Activated CD4-positive, alpha-beta T cell treated with anti-CD3 and anti-CD28 coated beads, Interleukin-2, amount 10 ng/mL, durations not matched to agents 24 days and 14 days (primary cell): ENCODE data around the gene NLRP10. TPM values are rescaled to one million over a fixed set of nuclear protein-coding genes. Genes with fewer than 3 reads are reported as not detected.
A peak's percentile ranks its signal among the peaks of the same experiment; 100 is the strongest.

ENCODE experiments used
- DNase-seq: peaks from one replicate; pipeline ENCODE4 v3.0.0; 2022
- H3K27ac Mint-ChIP-seq: one replicate; pipeline ENCODE4 v1.8.0; 2022; ENCODE audit warnings: mild to moderate bottlenecking, mixed read lengths
- H3K27me3 Mint-ChIP-seq: one replicate; pipeline ENCODE4 v1.8.0; 2022; ENCODE audit warnings: mixed read lengths
- H3K36me3 Mint-ChIP-seq: one replicate; pipeline ENCODE4 v1.8.0; 2022; ENCODE audit warnings: low read depth, mild to moderate bottlenecking, mixed read lengths
- H3K4me1 Mint-ChIP-seq: one replicate; pipeline ENCODE4 v1.8.0; 2021; ENCODE audit warnings: mixed read lengths
- H3K4me3 Mint-ChIP-seq: one replicate; pipeline ENCODE4 v1.8.0; 2022; ENCODE audit warnings: mild to moderate bottlenecking, moderate library complexity, mixed read lengths
- H3K9me3 Mint-ChIP-seq: one replicate; pipeline ENCODE4 v1.8.0; 2021; ENCODE audit warnings: mixed read lengths
- intact Hi-C: fragments of 100-400 bp; cut with micrococcal nuclease; formaldehyde crosslinking; loops from one replicate; pipeline ENCODE4 v1.15.1; 2023
- total RNA-seq: library from RNA; stranded (reverse); gene quantifications from 2 replicates; pipeline ENCODE4 v1.2.3, GENCODE V29; 2022

Gene NLRP10
- total RNA-seq, 1 donor from 2014 or later, result not detected

DNA sequence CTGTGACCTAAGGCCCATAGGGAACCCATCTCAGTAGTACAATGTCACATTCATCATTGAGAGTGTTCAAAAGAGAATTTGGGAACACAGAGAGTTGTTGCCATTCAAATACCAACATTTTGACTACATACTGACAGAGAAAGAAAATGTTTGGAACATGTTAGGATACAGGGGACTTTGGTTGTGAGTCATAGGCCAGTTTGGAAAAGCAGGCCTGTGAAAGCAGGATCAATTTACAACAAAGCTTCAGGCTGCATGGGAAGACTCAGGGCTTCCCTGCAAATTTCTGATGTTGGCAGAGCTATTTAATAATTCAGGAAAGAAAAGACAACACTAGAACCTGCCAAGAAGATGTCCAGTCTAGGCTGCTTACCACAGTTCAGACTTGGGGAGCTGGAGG is 374 bp downstream of the NLRP10 start:
- Mint-ChIP-seq H3K36me3 (no peaks in the 10 kb centered on the region), H3K27me3 (peaks cover 10% of the 10 kb centered on the region), H3K4me3 (no peak overlapping the region), H3K4me1 (no peaks in the 10 kb centered on the region), H3K27ac (no peak overlapping the region), H3K9me3 (no peaks in the 10 kb centered on the region)
- no peak for DNase-seq
- intact Hi-C loops, result no loop called here

DNA sequence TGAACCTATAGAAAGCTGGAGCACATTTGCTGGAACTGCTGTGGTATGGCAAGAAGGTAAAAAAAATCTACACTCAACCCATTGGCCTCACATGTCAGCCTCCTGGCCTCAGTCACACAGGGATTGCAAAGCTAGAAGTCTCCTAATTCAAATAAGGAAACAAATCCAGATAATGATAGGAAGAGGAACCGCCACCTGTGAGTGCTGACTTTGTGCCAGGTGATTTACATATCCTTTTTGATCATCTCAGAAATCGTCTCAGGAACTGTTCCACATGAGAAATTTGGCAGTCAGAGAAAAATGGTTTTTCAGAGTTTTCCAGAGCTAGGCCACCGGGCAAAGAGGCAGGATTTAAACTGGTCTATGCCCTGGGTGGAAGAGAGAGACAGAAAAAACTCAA is 986 bp downstream of the NLRP10 start:
- H3K27me3 Mint-ChIP-seq, result peaks cover 10% of the 10 kb centered on the region
- intact Hi-C loops, result no loop called here
- no peak overlapping the region for H3K27ac Mint-ChIP-seq
- H3K4me3 Mint-ChIP-seq, result no peak overlapping the region
- no peaks in the 10 kb centered on the region for H3K4me1 Mint-ChIP-seq
- DNase-seq, result no peak
- H3K9me3 Mint-ChIP-seq, result no peaks in the 10 kb centered on the region
- H3K36me3 Mint-ChIP-seq, result no peaks in the 10 kb centered on the region

DNA sequence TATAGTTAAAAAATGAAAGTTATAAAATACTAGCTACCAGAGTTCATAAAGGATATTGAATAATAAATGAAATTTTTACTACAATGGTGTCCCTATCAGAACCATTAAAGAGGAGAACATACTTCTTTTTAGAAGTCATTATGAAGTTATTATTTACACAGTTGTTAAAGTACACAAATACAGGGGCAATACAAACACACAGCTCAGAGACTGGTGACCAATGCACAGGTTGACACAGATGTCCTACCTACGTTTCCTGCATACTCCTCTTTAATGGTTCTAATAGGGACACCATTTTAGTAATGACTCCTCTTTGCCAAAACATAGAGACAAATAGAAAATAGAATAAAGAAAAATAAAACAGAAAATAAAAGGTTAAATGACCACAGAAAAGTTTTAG is 10.1 kb downstream of the NLRP10 start:
- Mint-ChIP-seq H3K27me3 (peaks cover 2% of the 10 kb centered on the region), H3K9me3 (no peaks in the 10 kb centered on the region), H3K36me3 (no peaks in the 10 kb centered on the region), H3K27ac (no peak overlapping the region), H3K4me3 (no peak overlapping the region), H3K4me1 (no peaks in the 10 kb centered on the region)
- intact Hi-C loops, result no loop called here
- DNase-seq, result no peak

DNA sequence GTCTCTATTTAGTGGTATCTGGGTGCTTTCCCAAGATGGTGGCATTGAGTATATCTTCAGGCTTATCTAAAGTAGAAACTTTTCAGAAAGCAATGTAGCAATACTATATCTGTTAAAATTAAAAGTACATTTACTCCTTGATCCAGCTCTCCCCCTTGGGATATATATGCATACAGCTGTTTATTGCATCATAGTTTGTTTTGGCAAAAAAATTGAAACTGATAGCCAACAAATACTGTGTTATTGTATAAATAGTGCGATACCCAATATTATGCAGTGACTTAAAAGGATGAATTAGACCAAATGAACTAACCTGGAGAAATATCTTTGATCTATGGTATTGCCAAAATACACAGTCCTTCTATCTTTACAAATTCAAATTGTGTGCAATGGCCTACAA is 15.3 kb downstream of the NLRP10 start:
- H3K4me1 Mint-ChIP-seq, result no peaks in the 10 kb centered on the region
- no peak for DNase-seq
- H3K4me3 Mint-ChIP-seq, result no peak overlapping the region
- H3K27ac Mint-ChIP-seq, result no peak overlapping the region
- H3K9me3 Mint-ChIP-seq, result no peaks in the 10 kb centered on the region
- intact Hi-C loops, result no loop called here
- H3K36me3 Mint-ChIP-seq, result no peaks in the 10 kb centered on the region
- H3K27me3 Mint-ChIP-seq, result peaks cover 5% of the 10 kb centered on the region

DNA sequence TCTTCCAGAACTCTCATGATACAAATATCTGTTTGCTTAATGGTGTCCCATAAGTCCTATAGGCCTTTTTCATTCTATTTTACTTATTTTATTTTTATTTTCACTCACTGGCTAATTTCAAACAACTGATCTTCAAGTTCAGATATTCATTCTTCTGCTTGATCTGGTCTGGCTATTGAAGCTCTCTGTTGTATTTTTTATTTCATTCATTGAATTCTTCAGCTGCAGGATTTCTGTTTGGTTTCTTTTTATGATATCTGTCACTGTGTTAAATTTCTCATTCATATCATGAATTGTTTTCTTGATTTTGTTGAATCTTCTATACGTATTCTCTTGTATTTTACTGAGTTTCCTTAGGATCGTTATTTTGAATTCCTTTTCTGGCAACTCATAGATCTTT is 21.1 kb downstream of the NLRP10 start:
- Mint-ChIP-seq H3K27ac (no peak overlapping the region), H3K36me3 (no peaks in the 10 kb centered on the region), H3K4me3 (no peak overlapping the region), H3K27me3 (peaks cover 8% of the 10 kb centered on the region), H3K9me3 (peaks cover 10% of the 10 kb centered on the region), H3K4me1 (no peaks in the 10 kb centered on the region)
- DNase-seq, result no peak
- intact Hi-C loops, result no loop called here

DNA sequence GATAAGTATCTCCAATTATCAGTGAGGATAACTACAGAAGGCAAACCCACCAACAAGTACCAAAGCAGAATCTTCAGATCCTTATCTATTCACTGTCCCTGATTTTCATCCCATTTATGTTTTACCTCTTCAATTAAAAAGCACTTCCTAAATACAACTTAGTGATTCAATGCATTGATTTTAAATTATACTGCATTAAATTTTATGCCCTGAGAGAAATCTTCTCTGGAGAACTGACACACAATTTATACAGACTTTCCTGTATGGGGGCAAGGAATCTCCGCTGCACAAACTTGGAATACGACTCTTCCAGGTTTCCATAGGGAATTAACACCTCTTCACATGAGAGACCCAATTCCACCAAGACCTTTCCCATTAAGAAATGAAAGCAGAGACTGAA is 23.6 kb downstream of the NLRP10 start, which contains the start of gene OR10A3:
OR10A3 (minus strand) TSS at position 101 of the 400 bp plus-strand sequence. CDS start 2,188 bp downstream, outside the sequence.
- peaks cover 10% of the 10 kb centered on the region for H3K9me3 Mint-ChIP-seq
- H3K27ac Mint-ChIP-seq, result no peak within 1 kb of the TSS
- no peak for DNase-seq
- H3K36me3 Mint-ChIP-seq, result no peaks in the 10 kb centered on the region
- H3K4me1 Mint-ChIP-seq, result no peaks in the 10 kb centered on the region
- H3K27me3 Mint-ChIP-seq, result peaks cover 2% of the 10 kb centered on the region
- H3K4me3 Mint-ChIP-seq, result no peak within 1 kb of the TSS
- intact Hi-C loops, result no loop called here

DNA sequence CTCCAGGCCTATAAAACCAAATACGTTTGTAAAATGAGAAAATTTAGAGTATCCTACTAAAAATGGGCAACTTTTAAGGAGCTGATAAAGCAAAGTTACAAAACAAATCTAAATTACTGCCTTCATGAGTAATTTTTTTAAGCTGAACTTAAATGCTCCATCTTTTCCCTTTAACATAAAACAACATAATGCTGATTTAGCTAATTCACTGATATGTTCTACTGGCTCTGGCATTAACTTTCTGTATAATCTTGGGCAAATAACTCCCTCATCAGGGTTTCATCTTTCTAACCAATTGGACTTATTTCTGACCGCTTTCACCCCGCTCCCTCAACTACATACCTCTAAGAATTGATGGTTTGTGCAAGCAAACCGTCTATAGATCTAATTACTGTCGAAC is 24.1 kb downstream of the NLRP10 start:
- DNase-seq, result no peak
- Mint-ChIP-seq H3K27me3 (peaks cover 2% of the 10 kb centered on the region), H3K4me3 (no peak overlapping the region), H3K36me3 (no peaks in the 10 kb centered on the region), H3K4me1 (no peaks in the 10 kb centered on the region), H3K27ac (no peak overlapping the region), H3K9me3 (peaks cover 10% of the 10 kb centered on the region)
- intact Hi-C loops, result no loop called here

DNA sequence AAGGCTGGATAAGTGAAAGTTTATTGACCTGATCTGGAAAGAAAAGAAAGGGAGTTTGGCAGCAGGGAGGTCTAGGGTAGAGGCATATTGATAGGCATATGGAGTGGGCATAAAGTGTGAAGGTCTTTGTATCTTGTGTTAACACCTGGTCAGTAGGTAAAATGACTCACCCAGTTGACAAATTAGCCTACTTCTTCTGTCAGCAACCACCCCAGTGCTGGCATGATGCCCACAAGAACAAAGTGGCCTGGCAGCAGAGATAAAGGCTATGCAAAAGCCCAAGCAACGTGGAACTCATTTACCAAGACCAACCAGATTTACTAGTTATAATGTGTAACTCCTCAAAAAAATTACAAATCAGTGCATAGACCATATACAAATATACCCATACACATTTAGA is 28.6 kb downstream of the NLRP10 start:
- intact Hi-C loops, result no loop called here
- Mint-ChIP-seq H3K4me1 (no peaks in the 10 kb centered on the region), H3K27ac (no peak overlapping the region), H3K4me3 (no peak overlapping the region), H3K36me3 (no peaks in the 10 kb centered on the region), H3K27me3 (peaks cover 2% of the 10 kb centered on the region), H3K9me3 (no peaks in the 10 kb centered on the region)
- DNase-seq, result no peak

DNA sequence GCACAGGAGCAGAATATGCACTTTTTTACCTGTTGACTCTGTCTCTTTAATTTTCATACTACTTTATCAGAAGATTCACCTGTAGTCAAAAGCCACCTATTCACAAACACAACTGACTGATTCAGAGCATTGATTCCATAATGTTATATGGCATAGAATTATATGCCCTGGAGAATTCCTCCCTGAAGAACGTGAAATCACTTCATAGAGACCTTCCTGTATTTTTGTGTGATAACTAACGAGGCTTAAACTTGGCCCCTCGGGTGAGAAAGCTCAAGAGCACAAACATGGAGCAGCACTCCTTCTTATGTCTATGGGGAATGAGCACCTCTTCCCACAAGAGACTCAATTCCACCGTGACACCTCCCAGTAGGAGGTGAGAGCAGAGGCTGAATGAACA is 34.1 kb downstream of the NLRP10 start, which contains the start of gene OR10A6:
OR10A6 (minus strand) TSS at position 101 of the 400 bp plus-strand sequence. CDS start 2,606 bp downstream, outside the sequence.
- intact Hi-C loops, result no loop called here
- no peaks in the 10 kb centered on the region for H3K4me1 Mint-ChIP-seq
- DNase-seq, result peak; percentile 34
- H3K27ac Mint-ChIP-seq, result no peak within 1 kb of the TSS
- H3K4me3 Mint-ChIP-seq, result no peak within 1 kb of the TSS
- H3K27me3 Mint-ChIP-seq, result peaks cover 5% of the 10 kb centered on the region
- H3K9me3 Mint-ChIP-seq, result no peaks in the 10 kb centered on the region
- H3K36me3 Mint-ChIP-seq, result no peaks in the 10 kb centered on the region

DNA sequence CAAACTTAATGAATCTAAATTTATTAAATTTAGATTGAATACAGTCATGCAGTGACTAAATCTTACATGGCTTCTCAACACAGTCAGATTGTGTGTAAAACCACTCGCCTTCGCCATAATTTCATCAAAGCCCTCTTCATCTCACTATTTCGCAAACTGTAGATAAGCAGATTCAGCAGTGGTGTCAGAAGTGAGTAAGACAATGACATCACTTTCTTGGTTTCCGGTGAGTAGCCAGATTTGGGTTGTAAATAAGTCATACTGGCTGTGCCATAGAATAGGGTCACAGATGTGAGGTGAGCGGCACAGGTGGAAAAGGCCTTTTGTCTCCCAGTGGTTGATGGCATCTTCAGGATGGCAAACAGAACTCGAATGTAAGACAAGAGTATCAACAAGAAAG is 37.6 kb downstream of the NLRP10 start:
- intact Hi-C loops, result no loop called here
- Mint-ChIP-seq H3K4me1 (no peaks in the 10 kb centered on the region), H3K27me3 (peaks cover 8% of the 10 kb centered on the region), H3K4me3 (no peak overlapping the region), H3K9me3 (no peaks in the 10 kb centered on the region), H3K27ac (no peak overlapping the region), H3K36me3 (no peaks in the 10 kb centered on the region)
- no peak for DNase-seq

DNA sequence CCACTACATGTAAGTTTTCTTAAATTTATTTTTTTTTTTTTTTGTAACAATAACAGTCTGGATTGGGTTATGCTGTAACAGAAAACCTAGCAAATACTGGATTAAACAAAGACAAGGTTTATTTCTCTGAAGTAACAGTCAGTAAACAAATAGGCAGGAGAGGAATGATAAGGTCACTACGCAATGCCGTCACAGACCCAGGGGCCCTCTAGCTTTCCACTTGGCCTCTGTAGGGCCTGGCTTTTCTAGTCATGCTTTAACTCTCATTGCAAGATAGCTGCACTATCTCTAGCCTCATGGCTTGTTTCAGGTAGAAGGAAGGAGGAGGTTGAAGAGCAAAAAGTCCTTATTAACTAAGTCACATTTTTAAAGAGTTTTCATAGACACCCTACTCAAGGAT is 40.7 kb downstream of the NLRP10 start:
- H3K4me1 Mint-ChIP-seq, result no peaks in the 10 kb centered on the region
- no peak overlapping the region for H3K4me3 Mint-ChIP-seq
- H3K9me3 Mint-ChIP-seq, result no peaks in the 10 kb centered on the region
- intact Hi-C loops, result no loop called here
- H3K36me3 Mint-ChIP-seq, result no peaks in the 10 kb centered on the region
- peaks cover 2% of the 10 kb centered on the region for H3K27me3 Mint-ChIP-seq
- no peak for DNase-seq
- H3K27ac Mint-ChIP-seq, result no peak overlapping the region

DNA sequence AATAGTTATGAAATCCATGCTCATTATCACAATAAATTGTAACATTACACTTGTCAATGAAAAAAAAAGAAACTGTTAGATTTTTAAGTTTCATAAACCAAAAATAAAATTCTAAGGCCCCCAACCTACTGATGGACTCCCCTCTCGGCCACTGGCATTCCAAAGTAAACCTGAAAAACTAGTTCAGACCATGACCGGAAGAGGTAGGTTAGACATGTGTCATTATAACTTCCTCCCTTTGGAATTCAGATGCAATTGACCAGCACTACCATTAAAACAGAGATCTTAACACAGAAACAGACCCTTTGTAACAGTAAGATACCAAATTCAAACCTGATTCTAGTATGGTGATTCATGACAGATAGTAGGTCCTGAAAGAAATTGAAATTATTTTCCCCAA is 47.1 kb downstream of the NLRP10 start:
- intact Hi-C loops, result no loop called here
- H3K4me3 Mint-ChIP-seq, result no peak overlapping the region
- H3K27me3 Mint-ChIP-seq, result no peaks in the 10 kb centered on the region
- no peak overlapping the region for H3K27ac Mint-ChIP-seq
- H3K36me3 Mint-ChIP-seq, result no peaks in the 10 kb centered on the region
- H3K9me3 Mint-ChIP-seq, result no peaks in the 10 kb centered on the region
- no peaks in the 10 kb centered on the region for H3K4me1 Mint-ChIP-seq
- no peak for DNase-seq

Other genes with a start within 250 kb of the NLRP10 start
- not detected in 2 replicates for gene OR5P2, start 168.5 kb downstream of the NLRP10 start, total RNA-seq
- not detected in 2 replicates for gene OR5P3, start 134.6 kb downstream of the NLRP10 start, total RNA-seq
- gene OR10A6, start 34.2 kb downstream of the NLRP10 start, total RNA-seq, result not detected in 2 replicates
- not detected in 2 replicates for gene OR10A3, start 23.7 kb downstream of the NLRP10 start, total RNA-seq
- gene EIF3F, start 21.9 kb upstream of the NLRP10 start, total RNA-seq, result 224 and 226 TPM in 2 replicates
- 0.30 and 0.43 TPM in 2 replicates for gene TUB, start 115.8 kb upstream of the NLRP10 start, total RNA-seq
- 4.5 and 7.2 TPM in 2 replicates for gene RIC3, start 203.6 kb upstream of the NLRP10 start, total RNA-seq